NCI-H2171 (cell line): Measurements from ENCODE around the gene ADGRG1.
"Not testable (repeated sequence)": the region's sequence is repeated elsewhere in the genome, so short reads cannot be mapped to it uniquely, and the experiment has no call there.

ENCODE experiments used
- DNase-seq: peaks from one replicate; lab custom pipeline; 2025; lab: John Stamatoyannopoulos, UW

ADGRG1 gene

GRCh38 chr16:57698812-57699405 is 70.5 kb downstream of the ADGRG1 start:
- DNase-seq, result no peak

GRCh38 chr16:57699481-57699880 is 71.1 kb downstream of the ADGRG1 start:
- DNase-seq, result no peak

GRCh38 chr16:57699899-57700298 is 71.5 kb downstream of the ADGRG1 start:
- no peak for DNase-seq

GRCh38 chr16:57700781-57701551 is 72.5 kb downstream of the ADGRG1 start:
- no peak for DNase-seq

- DNase-seq, result no peak
Measured at GRCh38 chr16:57701759-57702371, 73.4 kb downstream of the ADGRG1 start.

GRCh38 chr16:57703416-57704010 is 75.1 kb downstream of the ADGRG1 start:
- no peak for DNase-seq

- DNase-seq, result no peak
Measured at GRCh38 chr16:57704011-57704904, 75.8 kb downstream of the ADGRG1 start.

GRCh38 chr16:57704905-57705852 is 76.7 kb downstream of the ADGRG1 start:
- DNase-seq, result no peak

GRCh38 chr16:57706717-57707116 is 78.3 kb downstream of the ADGRG1 start:
- no peak for DNase-seq

GRCh38 chr16:57707331-57707730 is 78.9 kb downstream of the ADGRG1 start:
- no peak for DNase-seq

GRCh38 chr16:57708168-57708567 is 79.7 kb downstream of the ADGRG1 start:
- no peak for DNase-seq

- no peak for DNase-seq
Measured at GRCh38 chr16:57709663-57710062, 81.2 kb downstream of the ADGRG1 start.

- peak; percentile 88 for DNase-seq
Measured at GRCh38 chr16:57711346-57711745, 82.9 kb downstream of the ADGRG1 start.

- DNase-seq, result peak; percentile 38
Measured at GRCh38 chr16:57711993-57712392, 83.6 kb downstream of the ADGRG1 start.

- not testable (repeated sequence) for DNase-seq
Measured at GRCh38 chr16:57712569-57712968, 84.1 kb downstream of the ADGRG1 start.

GRCh38 chr16:57713596-57713995 is 85.2 kb downstream of the ADGRG1 start:
- DNase-seq, result no peak

GRCh38 chr16:57714047-57714446 is 85.6 kb downstream of the ADGRG1 start:
- no peak for DNase-seq
